Osteocyte (in vitro differentiated cells): ENCODE measurements around the gene CAMK2G. TPM values are rescaled to one million over a fixed set of nuclear protein-coding genes. Genes with fewer than 3 reads are reported as not detected.

Experiments used
- DNase-seq: peaks from one replicate; pipeline ENCODE4 v3.0.0; 2021; ENCODE audit warnings: mixed read lengths; ENCODE audit not compliant: unreplicated experiment; ENCODE audit errors: extremely low spot score
- H3K27ac Mint-ChIP-seq: one replicate; pipeline ENCODE4 v1.8.0; 2021; ENCODE audit warnings: mild to moderate bottlenecking, mixed read lengths; ENCODE audit not compliant: unreplicated experiment
- H3K27me3 Mint-ChIP-seq: one replicate; pipeline ENCODE4 v1.8.0; 2021; ENCODE audit warnings: mixed read lengths; ENCODE audit not compliant: unreplicated experiment
- H3K36me3 Mint-ChIP-seq: one replicate; pipeline ENCODE4 v1.8.0; 2021; ENCODE audit warnings: mixed read lengths; ENCODE audit not compliant: unreplicated experiment
- H3K4me1 Mint-ChIP-seq: one replicate; pipeline ENCODE4 v1.8.0; 2021; ENCODE audit warnings: mixed read lengths; ENCODE audit not compliant: unreplicated experiment
- H3K4me3 Mint-ChIP-seq: one replicate; pipeline ENCODE4 v1.8.0; 2021; ENCODE audit warnings: mild to moderate bottlenecking, moderate library complexity, mixed read lengths; ENCODE audit not compliant: unreplicated experiment
- H3K9me3 Mint-ChIP-seq: one replicate; pipeline ENCODE4 v1.8.0; 2021; ENCODE audit warnings: mixed read lengths; ENCODE audit not compliant: unreplicated experiment
- total RNA-seq: library from RNA; stranded (reverse); gene quantifications from 2 replicates; pipeline ENCODE4 v1.2.1, GENCODE V29; 2021
- TF ChIP-seq, protein P1 (sequence below): fragments of 200-600 bp; sonication (generic); IDR thresholded peaks from 2 replicates; pipeline ENCODE4 v1.5.0; 2021; ENCODE audit warnings: antibody characterized with exemption, mild to moderate bottlenecking, moderate library complexity

The CAMK2G gene
- total RNA-seq, 1 donor from 2014 or later, result 37.6 TPM

DNA sequence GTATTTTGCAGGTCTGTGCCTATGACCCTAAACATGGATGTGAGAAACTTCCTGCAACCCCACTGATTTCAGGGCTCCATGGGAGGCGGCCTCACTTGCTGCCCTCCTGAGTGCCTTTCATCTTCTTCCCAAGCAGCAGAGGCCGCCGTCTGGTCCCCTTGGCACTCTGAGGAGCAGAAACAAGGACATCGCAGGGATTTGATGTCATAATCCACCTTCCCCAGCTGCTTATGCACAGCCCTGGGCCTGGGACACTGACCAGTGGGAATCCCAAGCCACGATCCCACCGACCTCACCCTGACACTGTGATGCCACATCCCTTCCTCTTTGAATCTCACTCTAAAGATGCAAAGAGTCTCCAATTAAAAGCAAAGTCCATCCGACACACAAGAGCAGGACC lies 7.7 kb downstream of the CAMK2G start:
- no peak overlapping the region for H3K27ac Mint-ChIP-seq
- no peak for DNase-seq
- no peaks in the 10 kb centered on the region for H3K27me3 Mint-ChIP-seq
- H3K36me3 Mint-ChIP-seq, result peaks cover 18% of the 10 kb centered on the region
- H3K9me3 Mint-ChIP-seq, result no peaks in the 10 kb centered on the region
- peaks cover 28% of the 10 kb centered on the region for H3K4me1 Mint-ChIP-seq
- no peak overlapping the region for H3K4me3 Mint-ChIP-seq
- TF ChIP-seq, protein P1, sequence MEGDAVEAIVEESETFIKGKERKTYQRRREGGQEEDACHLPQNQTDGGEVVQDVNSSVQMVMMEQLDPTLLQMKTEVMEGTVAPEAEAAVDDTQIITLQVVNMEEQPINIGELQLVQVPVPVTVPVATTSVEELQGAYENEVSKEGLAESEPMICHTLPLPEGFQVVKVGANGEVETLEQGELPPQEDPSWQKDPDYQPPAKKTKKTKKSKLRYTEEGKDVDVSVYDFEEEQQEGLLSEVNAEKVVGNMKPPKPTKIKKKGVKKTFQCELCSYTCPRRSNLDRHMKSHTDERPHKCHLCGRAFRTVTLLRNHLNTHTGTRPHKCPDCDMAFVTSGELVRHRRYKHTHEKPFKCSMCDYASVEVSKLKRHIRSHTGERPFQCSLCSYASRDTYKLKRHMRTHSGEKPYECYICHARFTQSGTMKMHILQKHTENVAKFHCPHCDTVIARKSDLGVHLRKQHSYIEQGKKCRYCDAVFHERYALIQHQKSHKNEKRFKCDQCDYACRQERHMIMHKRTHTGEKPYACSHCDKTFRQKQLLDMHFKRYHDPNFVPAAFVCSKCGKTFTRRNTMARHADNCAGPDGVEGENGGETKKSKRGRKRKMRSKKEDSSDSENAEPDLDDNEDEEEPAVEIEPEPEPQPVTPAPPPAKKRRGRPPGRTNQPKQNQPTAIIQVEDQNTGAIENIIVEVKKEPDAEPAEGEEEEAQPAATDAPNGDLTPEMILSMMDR, result no peak

DNA sequence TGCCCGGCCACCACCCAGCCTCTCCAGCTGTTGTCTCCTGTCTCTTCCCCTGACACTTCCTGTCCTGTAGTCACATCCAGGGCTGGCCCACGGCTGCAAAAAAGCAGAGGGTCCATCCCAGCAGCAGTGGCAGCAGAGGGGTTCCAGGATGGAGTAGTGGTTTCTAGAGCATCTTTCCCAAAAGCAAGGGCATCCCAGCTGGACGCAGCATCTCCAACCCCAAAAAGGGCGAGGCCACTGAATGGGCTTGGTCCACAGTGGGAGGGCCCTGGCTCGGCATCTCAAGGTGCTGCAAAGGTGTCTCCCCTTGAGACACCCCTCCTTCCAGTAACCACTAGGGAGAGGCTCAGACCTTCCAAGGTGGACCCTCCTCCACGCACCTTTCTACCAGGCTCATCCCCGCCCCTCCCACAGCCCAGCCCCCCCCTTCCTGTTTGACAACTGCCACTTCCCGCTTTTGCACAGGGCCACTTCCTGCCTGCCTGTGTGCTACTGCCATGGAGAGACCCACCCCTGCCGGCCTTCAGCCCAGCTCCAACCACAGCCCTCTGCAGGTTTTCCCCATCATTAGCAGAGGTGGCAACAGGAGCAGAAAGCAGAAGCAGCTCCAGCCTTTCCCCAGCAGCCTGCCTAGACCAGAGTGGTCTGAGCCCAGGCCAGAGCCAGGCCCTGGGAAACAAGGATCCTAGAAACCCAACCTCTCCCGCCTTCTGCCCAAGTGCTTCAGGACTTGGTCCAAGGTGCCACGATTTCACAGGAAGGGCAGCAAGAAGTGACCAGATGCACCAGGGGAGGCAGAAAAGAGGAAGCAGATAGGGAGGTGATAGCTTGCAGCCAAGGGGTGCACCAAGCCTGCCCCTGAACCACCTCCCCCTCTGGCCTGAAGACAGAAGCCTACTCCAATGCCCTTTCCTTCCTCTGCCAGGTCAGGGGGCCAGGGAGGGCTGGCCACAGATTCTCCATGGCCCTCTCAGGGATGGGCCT lies 8.6 kb downstream of the CAMK2G start:
- Mint-ChIP-seq H3K27me3 (no peaks in the 10 kb centered on the region), H3K4me1 (peaks cover 26% of the 10 kb centered on the region), H3K36me3 (peaks cover 16% of the 10 kb centered on the region), H3K9me3 (no peaks in the 10 kb centered on the region), H3K4me3 (no peak overlapping the region), H3K27ac (no peak overlapping the region)
- TF ChIP-seq, protein P1, result no peak
- DNase-seq, result no peak

DNA sequence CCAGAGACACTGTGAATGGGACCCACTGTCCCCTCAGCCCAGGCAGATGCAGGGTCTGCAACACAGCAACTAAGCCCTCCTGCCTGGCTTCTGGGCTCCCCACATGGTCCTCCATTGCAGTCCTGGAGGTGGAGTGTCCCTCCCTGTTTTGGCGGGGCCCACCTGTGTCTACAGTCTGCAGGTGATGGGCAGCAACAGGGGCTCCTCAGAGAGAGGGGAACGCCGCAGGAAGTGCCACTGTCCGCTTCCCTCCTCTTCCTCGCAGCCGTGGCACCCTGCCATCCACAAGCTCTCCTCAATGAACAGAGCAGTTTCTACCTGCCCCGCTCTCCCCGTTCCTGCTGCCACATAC lies 9.3 kb downstream of the CAMK2G start:
- TF ChIP-seq, protein P1, result no peak
- H3K27me3 Mint-ChIP-seq, result no peaks in the 10 kb centered on the region
- no peak overlapping the region for H3K27ac Mint-ChIP-seq
- no peaks in the 10 kb centered on the region for H3K9me3 Mint-ChIP-seq
- no peak overlapping the region for H3K4me3 Mint-ChIP-seq
- no peak for DNase-seq
- H3K36me3 Mint-ChIP-seq, result peaks cover 18% of the 10 kb centered on the region
- H3K4me1 Mint-ChIP-seq, result peaks cover 21% of the 10 kb centered on the region

DNA sequence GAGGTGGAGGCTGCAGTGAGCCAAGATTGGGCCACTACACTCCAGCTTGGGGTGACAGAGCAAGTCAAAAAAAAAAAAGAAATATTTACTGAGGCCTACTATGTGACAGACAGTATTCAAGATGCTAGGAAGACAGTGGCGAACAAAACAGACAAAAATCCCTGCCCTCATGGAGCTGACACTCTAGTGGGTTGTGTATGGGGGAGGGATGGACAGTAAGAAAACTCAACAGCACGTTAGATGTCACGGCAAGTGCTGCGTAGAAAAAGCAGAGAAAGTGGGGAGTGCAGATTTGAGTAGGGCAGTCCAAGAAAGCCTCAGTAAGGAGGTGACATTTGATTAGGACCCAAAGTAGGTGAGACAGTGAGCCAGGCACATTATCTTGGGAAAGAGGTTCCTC lies 10.1 kb downstream of the CAMK2G start:
- peaks cover 20% of the 10 kb centered on the region for H3K36me3 Mint-ChIP-seq
- TF ChIP-seq, protein P1, result no peak
- no peak for DNase-seq
- H3K4me3 Mint-ChIP-seq, result no peak overlapping the region
- H3K27ac Mint-ChIP-seq, result no peak overlapping the region
- peaks cover 27% of the 10 kb centered on the region for H3K4me1 Mint-ChIP-seq
- no peaks in the 10 kb centered on the region for H3K9me3 Mint-ChIP-seq
- H3K27me3 Mint-ChIP-seq, result no peaks in the 10 kb centered on the region

DNA sequence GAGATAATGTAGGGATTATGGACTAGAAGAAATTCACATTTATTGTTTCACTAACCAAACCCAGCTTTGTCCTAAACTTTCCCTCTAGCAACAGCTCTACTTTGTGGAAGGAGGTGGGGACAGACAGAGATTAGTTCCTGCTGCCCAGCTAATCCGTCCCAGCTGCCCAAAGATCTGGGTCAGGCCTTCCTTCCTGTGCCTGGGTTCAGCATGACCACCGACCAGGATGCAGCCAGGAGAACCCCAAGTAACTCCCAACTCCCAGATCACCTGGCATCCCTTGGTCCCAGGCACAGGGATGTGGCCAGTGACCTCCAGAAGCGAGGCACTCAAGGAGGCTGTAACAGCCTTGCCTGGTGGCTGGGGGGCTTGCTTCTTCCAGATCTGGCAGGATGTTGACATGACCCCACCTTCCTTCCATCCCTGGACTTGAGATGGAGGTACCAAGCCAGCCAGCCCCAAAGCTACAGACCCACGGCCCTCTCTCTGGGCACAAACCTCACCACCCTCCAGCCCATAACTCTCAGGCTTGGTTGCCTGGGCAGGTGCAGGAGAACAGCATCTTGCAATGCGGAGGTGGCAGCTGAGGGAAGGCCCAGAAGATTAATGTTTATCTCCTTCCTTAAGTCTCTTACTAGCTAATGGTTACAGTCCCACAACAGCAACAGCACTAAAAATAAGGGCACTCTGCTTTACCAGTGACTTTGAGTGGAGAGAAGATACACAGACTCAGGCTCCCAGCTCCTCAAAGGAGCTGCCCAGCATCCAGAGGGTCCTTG lies 11.1 kb downstream of the CAMK2G start:
- H3K36me3 Mint-ChIP-seq, result peaks cover 25% of the 10 kb centered on the region
- no peak for DNase-seq
- TF ChIP-seq, protein P1, result no peak
- no peak overlapping the region for H3K4me3 Mint-ChIP-seq
- H3K4me1 Mint-ChIP-seq, result peaks cover 30% of the 10 kb centered on the region
- no peaks in the 10 kb centered on the region for H3K27me3 Mint-ChIP-seq
- no peaks in the 10 kb centered on the region for H3K9me3 Mint-ChIP-seq
- no peak overlapping the region for H3K27ac Mint-ChIP-seq
